CD4-positive, alpha-beta T cell treated with Interleukin-17A for 4 hours (primary cell): ENCODE results near the gene PACRG.

Source experiments
- DNase-seq: peaks from one replicate; pipeline ENCODE4 v3.0.0-alpha.2; 2020; ENCODE audit warnings: mixed read lengths

Gene PACRG

GRCh38 chr6:163026893-163027292, 299.1 kb downstream of the PACRG start:
- DNase-seq = no peak

- no peak for DNase-seq
Measured at GRCh38 chr6:163030980-163031379, 303.2 kb downstream of the PACRG start.

GRCh38 chr6:163031931-163032330, 304.2 kb downstream of the PACRG start:
- no peak for DNase-seq

- DNase-seq = no peak
Measured at GRCh38 chr6:163036160-163036645, 308.4 kb downstream of the PACRG start.

- DNase-seq = no peak
Measured at GRCh38 chr6:163038317-163038716, 310.5 kb downstream of the PACRG start.

GRCh38 chr6:163048345-163048744, 320.6 kb downstream of the PACRG start:
- DNase-seq = no peak

- no peak for DNase-seq
Measured at GRCh38 chr6:163053667-163054344, 326.0 kb downstream of the PACRG start.

- no peak for DNase-seq
Measured at GRCh38 chr6:163054641-163055040, 326.9 kb downstream of the PACRG start.

GRCh38 chr6:163057260-163057659, 329.5 kb downstream of the PACRG start:
- DNase-seq = no peak

- no peak for DNase-seq
Measured at GRCh38 chr6:163062790-163063189, 335.0 kb downstream of the PACRG start.

- DNase-seq = no peak
Measured at GRCh38 chr6:163063561-163063960, 335.8 kb downstream of the PACRG start.

- no peak for DNase-seq
Measured at GRCh38 chr6:163064397-163064796, 336.6 kb downstream of the PACRG start.

- no peak for DNase-seq
Measured at GRCh38 chr6:163066200-163066599, 338.4 kb downstream of the PACRG start.

- no peak for DNase-seq
Measured at GRCh38 chr6:163077134-163077533, 349.4 kb downstream of the PACRG start.

GRCh38 chr6:163078712-163079111, 350.9 kb downstream of the PACRG start:
- no peak for DNase-seq

- DNase-seq = no peak
Measured at GRCh38 chr6:163080228-163080627, 352.5 kb downstream of the PACRG start.

GRCh38 chr6:163083141-163083540, 355.4 kb downstream of the PACRG start:
- DNase-seq = no peak

- no peak for DNase-seq
Measured at GRCh38 chr6:163085426-163085825, 357.7 kb downstream of the PACRG start.

- DNase-seq = no peak
Measured at GRCh38 chr6:163085861-163086623, 358.3 kb downstream of the PACRG start.

- no peak for DNase-seq
Measured at GRCh38 chr6:163086624-163086920, 358.8 kb downstream of the PACRG start.

- DNase-seq = no peak
Measured at GRCh38 chr6:163087981-163088380, 360.2 kb downstream of the PACRG start.

- DNase-seq = no peak
Measured at GRCh38 chr6:163092876-163093275, 365.1 kb downstream of the PACRG start.

GRCh38 chr6:163094881-163095280, 367.1 kb downstream of the PACRG start:
- DNase-seq = no peak

- DNase-seq = no peak
Measured at GRCh38 chr6:163095401-163095800, 367.6 kb downstream of the PACRG start.
